MM.1S (cell line): ENCODE results near the gene MAPK12.

Experiments
- DNase-seq: peaks from one replicate; pipeline ENCODE4 v3.0.0-alpha.2; 2015
- H2AFZ ChIP-seq: fragments of 300-600 bp; sonication (generic); 2 replicates; pipeline ENCODE4 v1.6.0; 2016; ENCODE audit warnings: antibody characterized with exemption, low read length
- H3F3A ChIP-seq: fragments of 300-600 bp; sonication (generic); 2 replicates; pipeline ENCODE4 v1.6.1; 2016; ENCODE audit warnings: mild to moderate bottlenecking, antibody characterized with exemption, low read length, moderate library complexity, mixed read lengths; ENCODE audit not compliant: insufficient read depth
- H3K27ac ChIP-seq: fragments of 300-600 bp; sonication (generic); 2 replicates; pipeline ENCODE4 v1.5.1; 2016; ENCODE audit warnings: mild to moderate bottlenecking, low read length
- H3K27me3 ChIP-seq: fragments of 300-600 bp; sonication (generic); replicated peaks from 2 replicates; pipeline ENCODE4 v1.6.0; 2016; ENCODE audit warnings: low read length; ENCODE audit not compliant: insufficient read depth
- H3K36me3 ChIP-seq: fragments of 300-600 bp; sonication (generic); replicated peaks from 2 replicates; pipeline ENCODE4 v1.6.1; 2016; ENCODE audit warnings: mild to moderate bottlenecking, low read length, mixed read lengths; ENCODE audit not compliant: insufficient read depth
- H3K4me1 ChIP-seq: fragments of 300-600 bp; sonication (generic); 2 replicates; pipeline ENCODE4 v1.6.1; 2016; ENCODE audit warnings: low read length, mixed read lengths
- H3K4me2 ChIP-seq: fragments of 300-600 bp; sonication (generic); 2 replicates; pipeline ENCODE4 v1.6.0; 2016; ENCODE audit warnings: low read depth, low read length
- H3K4me3 ChIP-seq: fragments of 300-600 bp; sonication (generic); 2 replicates; pipeline ENCODE4 v1.5.1; 2016; ENCODE audit warnings: low read length, mixed read lengths
- H3K79me2 ChIP-seq: fragments of 300-600 bp; sonication (generic); 2 replicates; pipeline ENCODE4 v1.6.1; 2016; ENCODE audit warnings: mixed run types, low read length, mixed read lengths
- H3K9ac ChIP-seq: fragments of 300-600 bp; sonication (generic); 2 replicates; pipeline ENCODE4 v1.6.1; 2016; ENCODE audit warnings: low read length, mixed read lengths
- H3K9me2 ChIP-seq: fragments of 300-600 bp; sonication (generic); replicated peaks from 2 replicates; pipeline ENCODE4 v1.6.1; 2016; ENCODE audit warnings: mild to moderate bottlenecking, low read length, mixed read lengths; ENCODE audit not compliant: insufficient read depth
- H3K9me3 ChIP-seq: fragments of 300-600 bp; sonication (generic); replicated peaks from 2 replicates; pipeline ENCODE4 v1.6.1; 2016; ENCODE audit warnings: mild to moderate bottlenecking, low read length, mixed read lengths; ENCODE audit not compliant: insufficient read depth
- H4K20me1 ChIP-seq: fragments of 300-600 bp; sonication (generic); 2 replicates; pipeline ENCODE4 v1.6.1; 2016; ENCODE audit warnings: mild to moderate bottlenecking, low read length, moderate library complexity, mixed read lengths; ENCODE audit not compliant: insufficient read depth
- CTCF ChIP-seq: fragments of 300-600 bp; sonication (generic); IDR thresholded peaks from 2 replicates; pipeline ENCODE4 v1.5.1; 2016; ENCODE audit warnings: antibody characterized with exemption, low read length, mixed read lengths
- EZH2 ChIP-seq: fragments of 300-600 bp; sonication (generic); optimal IDR thresholded peaks from 2 replicates; pipeline ENCODE3; 2017; ENCODE audit warnings: low read depth, mild to moderate bottlenecking, antibody characterized with exemption, low read length, mixed read lengths
- EZH2phosphoT487 ChIP-seq: fragments of 300-600 bp; sonication (generic); IDR thresholded peaks from 2 replicates; pipeline ENCODE4 v1.6.1; 2018; ENCODE audit warnings: antibody characterized with exemption, low read length

Gene MAPK12

GRCh38 chr22:50287731-50288130, 26.2 kb upstream of the MAPK12 start:
- H3K9me3 ChIP-seq: no peaks in the 10 kb centered on the region
- H2AFZ ChIP-seq: no peak overlapping the region
- H3K9me2 ChIP-seq: no peaks in the 10 kb centered on the region
- H3K4me1 ChIP-seq: no peaks in the 10 kb centered on the region
- TF ChIP-seq EZH2phosphoT487: no peak
- no peak for TF ChIP-seq CTCF
- no peak for TF ChIP-seq EZH2
- no peaks in the 10 kb centered on the region for H3K36me3 ChIP-seq
- no peaks in the 10 kb centered on the region for H3K27me3 ChIP-seq
- H3K4me3 ChIP-seq: no peak overlapping the region
- H4K20me1 ChIP-seq: no peaks in the 10 kb centered on the region
- no peak for DNase-seq
- no peak overlapping the region for H3K9ac ChIP-seq
- no peak overlapping the region for H3K4me2 ChIP-seq
- no peaks in the 10 kb centered on the region for H3F3A ChIP-seq
- H3K79me2 ChIP-seq: peaks cover 2% of the 10 kb centered on the region; the same call in 1 of the 2 replicates
- no peak overlapping the region for H3K27ac ChIP-seq

- Histone ChIP-seq H3K79me2 (no peaks in the 10 kb centered on the region), H3K4me2 (no peak overlapping the region), H3K36me3 (no peaks in the 10 kb centered on the region), H3K27ac (no peak overlapping the region), H3K9me2 (no peaks in the 10 kb centered on the region), H3K9ac (no peak overlapping the region), H3K4me3 (no peak overlapping the region), H3F3A (no peaks in the 10 kb centered on the region), H3K4me1 (no peaks in the 10 kb centered on the region), H3K27me3 (no peaks in the 10 kb centered on the region), H2AFZ (no peak overlapping the region), H4K20me1 (no peaks in the 10 kb centered on the region), H3K9me3 (no peaks in the 10 kb centered on the region)
- TF ChIP-seq EZH2phosphoT487 (no peak), CTCF (no peak), EZH2 (no peak)
- DNase-seq: no peak
These were observed 25.3 kb upstream of the MAPK12 start for GRCh38 chr22:50286701-50287318.

- Histone ChIP-seq H3K4me2 (no peak overlapping the region), H3K4me3 (no peak overlapping the region), H3K27ac (no peak overlapping the region), H3K9ac (no peak overlapping the region), H3K9me3 (no peaks in the 10 kb centered on the region), H4K20me1 (no peaks in the 10 kb centered on the region), H3K27me3 (no peaks in the 10 kb centered on the region), H3F3A (no peaks in the 10 kb centered on the region), H3K4me1 (no peaks in the 10 kb centered on the region), H3K79me2 (no peaks in the 10 kb centered on the region), H3K36me3 (no peaks in the 10 kb centered on the region), H2AFZ (no peak overlapping the region), H3K9me2 (no peaks in the 10 kb centered on the region)
- no peak for DNase-seq
- TF ChIP-seq EZH2 (no peak), CTCF (no peak), EZH2phosphoT487 (no peak)
These were observed 24.8 kb upstream of the MAPK12 start for GRCh38 chr22:50286275-50286674.
